Daoy (cell line): Measurements from ENCODE around the gene KRT78. TPM values are rescaled to one million over a fixed set of nuclear protein-coding genes. Genes with fewer than 3 reads are reported as not detected.
A peak's percentile ranks its signal among the peaks of the same experiment; 100 is the strongest.

ENCODE experiments used
- DNase-seq: peaks from one replicate; pipeline ENCODE4 v3.0.0-alpha.2; 2015; ENCODE audit warnings: low read depth
- total RNA-seq: library from RNA; depleted of rRNA; stranded (reverse); fragments of >200 nt; shearing (Covaris generic); gene quantifications from 2 replicates; pipeline ENCODE4 v1.2.3, GENCODE V29; 2014

Gene KRT78
- total RNA-seq, 1 experiment from 2014 or later, result not detected

DNA sequence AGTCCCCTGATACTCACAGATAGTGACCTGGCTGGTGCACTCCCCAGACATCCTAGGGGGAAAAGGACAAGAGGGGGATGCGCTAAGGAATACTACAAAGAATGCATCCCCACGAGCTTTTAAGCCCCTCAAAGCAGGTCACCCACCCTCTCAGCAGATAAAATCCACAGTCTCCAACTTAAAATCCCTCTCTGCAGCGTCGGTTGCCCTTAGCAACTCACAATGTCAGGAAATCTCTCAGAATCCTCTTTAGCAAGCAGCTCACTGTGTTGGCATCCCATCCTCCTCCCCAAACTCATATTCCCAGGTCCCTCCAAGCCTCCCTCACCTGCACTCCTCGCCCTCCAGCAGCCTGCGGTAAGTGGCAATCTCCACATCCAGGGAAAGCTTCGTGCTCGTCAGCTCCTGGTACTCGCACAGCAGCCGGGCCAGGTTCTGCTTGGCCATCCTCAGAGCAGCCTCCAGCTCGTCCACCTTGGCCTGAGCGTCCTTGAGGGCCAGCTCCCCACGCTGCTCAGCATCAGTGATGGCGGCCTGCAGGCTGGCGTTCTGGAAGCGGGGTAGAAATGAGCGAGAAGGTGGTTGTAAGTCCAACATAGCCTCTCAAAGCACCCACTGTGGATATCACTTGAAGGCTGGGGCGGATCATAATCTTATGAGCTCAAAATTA is 9.2 kb downstream of the KRT78 start:
- DNase-seq, result no peak

DNA sequence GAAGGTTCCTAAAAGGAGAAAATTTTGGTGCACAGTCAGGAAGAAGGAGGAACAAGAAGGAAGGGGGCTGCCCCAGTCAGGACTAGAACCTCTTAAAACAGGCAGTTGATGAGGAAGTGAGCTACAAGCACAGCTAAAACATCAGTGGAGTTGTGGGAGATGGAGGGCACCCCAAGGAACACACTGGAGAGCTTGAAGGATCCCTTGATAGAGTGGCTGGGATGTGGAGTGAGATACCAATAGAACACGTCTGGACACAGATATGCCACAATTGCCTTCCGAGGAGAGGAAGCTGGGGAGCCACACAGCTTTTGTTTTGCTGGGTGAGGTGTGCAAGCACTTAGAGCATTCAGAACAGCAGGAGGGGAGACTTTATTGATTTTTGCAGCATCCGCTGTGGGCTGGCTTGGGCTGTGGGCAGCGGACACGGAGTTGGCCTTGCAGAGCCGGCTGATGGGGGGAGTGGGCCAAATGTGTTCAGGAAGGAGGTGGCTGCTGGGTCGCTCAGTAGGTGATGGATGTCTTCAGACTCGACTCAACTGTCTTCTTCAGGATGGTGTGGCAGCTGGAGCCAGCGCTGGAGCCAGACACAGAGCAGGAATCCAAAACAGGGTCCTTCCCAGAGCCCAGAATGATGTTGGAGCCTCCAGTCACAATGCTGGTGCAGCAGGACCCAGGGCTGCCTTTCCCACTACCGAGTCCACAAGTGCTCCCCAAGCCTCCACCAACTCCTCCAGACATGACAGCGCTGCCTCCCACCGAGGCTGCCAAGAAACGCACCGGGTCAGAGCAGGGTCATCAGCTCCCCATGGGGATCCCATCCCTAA is 10.0 kb downstream of the KRT78 start:
- no peak for DNase-seq

DNA sequence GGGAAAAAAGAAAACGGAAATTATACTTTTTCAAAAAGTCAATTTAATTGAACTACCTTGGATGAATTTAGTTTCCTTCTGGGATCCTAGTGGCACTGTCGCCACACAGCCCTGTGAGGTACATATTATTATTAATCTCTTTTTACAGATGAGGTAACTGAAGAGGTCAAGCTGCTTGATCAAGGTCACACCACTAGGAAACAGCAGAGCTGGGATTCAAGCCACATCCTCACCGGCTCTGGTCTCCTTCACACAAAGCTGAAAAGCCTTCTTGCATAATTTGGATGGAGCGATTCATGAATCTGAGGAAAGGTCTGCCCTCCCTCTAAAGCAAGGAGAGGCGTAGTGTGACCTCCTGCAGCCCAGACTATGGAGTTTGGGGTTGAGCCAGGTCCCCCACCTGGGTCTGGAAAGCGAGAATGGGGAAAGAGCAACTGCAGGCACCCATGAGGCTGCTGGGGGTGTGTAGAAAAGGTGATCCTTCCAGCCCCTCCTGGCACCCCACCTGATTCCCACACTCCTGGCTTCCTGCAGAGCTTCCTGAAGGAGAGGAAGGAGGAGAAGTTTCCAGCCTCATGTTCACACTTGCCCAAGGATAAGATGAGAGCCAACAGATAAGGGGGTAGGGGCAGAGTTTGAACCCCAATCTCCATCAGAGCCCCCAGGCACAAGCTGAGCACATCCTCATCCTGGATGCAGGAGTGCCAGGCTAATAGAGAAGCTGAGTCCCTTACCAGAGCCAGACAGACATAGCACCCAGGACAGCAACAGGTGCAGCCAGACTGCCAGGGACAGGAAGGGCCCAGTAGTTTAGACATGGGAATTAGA is 10.8 kb downstream of the KRT78 start:
- DNase-seq, result peak; percentile 51

DNA sequence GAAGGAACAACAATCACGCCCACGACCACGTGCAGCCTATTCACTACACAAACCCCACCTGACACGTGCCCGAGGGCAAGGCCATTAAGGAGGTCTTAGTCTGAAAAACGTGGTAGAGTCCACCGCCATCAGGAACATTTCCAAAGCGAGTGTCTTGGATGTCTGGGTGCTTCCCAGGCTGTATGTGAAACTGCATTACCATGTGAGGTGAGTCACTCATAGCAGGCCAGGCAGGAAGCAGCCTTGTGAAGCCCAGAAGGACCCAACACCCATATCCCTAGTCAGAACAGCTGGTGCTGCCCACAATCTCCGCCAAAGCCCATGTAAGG is 11.4 kb downstream of the KRT78 start:
- peak; percentile 96 for DNase-seq

DNA sequence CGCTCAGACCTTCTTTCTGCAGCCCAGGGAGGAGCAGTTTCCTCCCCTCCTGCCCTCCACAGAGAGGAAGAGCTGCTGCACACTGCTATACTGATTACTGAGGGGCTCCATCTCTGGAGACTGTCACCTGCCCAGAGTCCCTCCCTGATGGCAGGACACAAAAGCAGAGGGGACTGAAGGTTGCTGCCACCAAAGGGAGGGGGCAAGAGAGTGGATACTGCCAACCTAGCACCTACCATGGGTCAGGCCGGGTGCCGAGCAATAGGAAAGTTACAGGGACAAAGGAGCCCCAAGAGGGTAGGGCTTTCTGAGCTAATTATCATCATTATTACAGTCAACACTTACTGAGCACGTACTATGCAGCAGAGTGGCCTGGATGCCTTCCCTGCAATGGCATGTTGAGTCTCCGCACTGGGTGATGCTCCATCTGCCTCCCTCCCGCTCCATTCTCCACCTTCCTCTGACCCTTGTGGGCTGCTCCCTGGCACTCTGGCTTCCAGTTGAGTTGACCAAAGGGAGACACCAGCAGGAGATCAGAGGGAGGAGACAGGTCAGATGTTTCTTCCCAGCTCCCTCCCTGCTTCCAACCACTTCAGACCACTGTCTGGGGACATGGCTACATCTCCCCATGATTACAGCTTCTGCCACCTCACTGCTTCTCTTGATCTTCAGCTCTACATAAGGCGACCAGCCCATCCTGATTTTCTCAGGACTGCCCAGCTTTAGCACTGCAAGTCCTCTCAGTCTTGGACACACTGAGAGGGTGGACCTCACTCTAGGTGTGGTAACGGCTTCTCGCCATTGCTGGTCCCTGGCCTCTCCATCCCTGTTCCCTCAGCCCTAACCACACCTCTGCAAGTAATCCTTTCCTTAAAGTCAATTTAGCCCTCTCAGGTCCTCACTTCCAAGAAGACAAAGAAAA is 12.0 kb downstream of the KRT78 start:
- DNase-seq, result peak; percentile 53

DNA sequence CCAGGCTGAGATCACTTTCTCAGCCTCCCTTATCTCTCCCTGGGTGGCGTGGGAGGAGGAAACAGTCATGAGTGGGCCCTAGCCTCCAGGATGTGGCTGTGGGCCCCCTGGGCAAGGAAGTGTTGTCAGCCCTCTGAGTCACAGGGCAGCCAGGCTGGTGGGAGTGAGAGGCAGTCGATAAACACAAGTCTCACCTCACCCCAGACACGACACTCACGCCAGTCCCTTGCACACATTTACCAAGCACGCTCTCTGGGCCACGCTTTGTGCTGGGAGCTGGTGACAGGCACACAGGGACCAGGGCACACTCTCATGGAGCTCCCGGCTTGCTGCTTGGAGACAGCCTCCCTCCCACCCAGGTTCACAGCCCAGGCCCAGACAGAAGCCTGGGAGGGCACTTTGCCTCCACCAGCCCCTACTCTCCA is 12.7 kb downstream of the KRT78 start:
- DNase-seq, result peak; percentile 97

DNA sequence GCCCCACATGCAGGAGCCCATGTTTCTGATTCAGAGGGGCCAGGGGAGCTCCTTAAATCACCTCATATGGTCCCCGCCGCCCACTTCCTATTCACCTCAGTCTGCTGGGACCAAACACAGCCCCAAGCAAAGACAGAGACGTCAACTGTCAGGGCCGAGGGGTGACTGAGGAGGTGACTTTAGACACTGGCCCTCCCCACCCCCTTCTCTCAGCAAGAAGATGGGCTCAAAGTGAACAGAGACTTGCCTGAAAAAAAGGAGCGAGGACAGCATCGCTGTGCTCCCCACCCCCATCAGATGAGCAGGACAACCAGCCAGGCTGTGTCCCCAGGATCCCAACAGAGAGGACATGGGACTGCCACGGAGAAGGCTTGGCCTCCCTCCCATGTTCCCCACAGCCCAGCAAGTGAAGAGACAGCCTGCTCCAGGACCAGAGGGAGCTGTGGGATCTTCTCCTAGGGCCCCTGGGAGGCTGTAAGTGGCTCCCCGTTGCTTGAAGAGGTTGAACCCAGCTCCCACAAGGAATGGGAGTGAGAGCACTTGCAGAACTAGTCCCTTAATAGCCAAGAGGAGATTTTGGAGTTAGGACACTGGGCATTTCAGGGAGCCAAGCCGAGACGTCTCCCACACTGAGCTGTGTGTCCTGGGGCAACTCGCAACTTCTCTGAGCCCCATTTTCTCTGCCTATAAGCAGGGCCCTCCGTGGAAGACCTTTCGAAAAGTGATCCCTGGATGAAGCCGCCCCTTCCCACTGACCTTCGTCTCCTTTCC is 13.3 kb downstream of the KRT78 start:
- DNase-seq, result peak; percentile 34

DNA sequence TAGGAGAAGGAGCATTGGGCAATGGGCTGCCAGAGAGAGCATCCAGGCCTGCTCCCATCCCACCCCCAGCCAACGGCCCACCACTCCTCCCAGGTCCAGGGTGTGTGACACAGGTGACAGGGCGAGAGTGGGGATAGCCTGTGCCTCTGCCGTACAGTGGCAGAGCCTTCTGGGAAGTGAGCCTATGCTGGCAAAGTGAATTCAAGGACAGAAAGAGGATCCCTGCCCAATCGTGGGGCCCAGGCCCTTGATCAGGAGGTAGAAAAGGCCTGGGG is 14.1 kb downstream of the KRT78 start:
- no peak for DNase-seq

DNA sequence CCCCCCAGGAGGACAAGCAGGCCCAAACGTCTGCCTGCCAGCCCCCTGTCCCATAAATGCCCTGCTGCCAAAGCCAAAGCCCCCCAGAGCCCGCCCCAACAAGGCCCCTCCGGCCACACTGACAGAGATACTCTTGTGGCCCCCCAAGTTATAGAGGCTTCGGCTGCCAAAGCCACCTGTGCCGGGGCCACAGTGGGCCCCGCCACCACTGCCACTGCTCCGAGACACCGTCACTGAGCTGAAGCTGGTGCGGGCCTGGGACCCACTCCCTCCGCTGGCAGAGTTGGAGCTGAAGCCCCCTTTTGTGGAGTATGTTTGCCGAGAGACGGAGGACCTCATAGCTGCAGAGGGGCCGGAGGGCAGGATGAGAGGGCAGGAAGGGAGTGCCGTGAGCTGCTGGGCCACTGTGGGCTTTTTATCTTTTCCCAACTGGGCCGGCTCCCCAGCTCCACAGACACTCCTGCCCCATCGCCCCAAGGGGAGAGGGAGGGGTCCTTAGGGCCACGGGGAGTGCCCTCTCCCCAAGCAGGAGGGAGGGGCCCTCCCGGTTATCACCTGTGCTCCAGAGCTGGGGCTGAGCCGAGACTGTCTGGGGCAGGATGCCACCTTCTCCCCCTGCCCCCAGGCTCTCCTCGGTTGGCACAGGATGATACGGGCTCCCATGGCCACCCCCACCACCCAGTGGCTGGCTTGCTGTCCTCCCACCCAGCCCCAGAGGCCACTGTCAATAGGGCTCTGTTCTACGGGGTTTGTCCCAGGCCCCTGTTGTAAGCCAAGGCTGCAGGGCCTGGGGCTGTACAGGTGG is 14.7 kb downstream of the KRT78 start, which contains the start of gene KRT79:
TSS of gene KRT79 (minus strand) at position 390 of the 805 bp plus-strand sequence. CDS start at position 339, 51 bp downstream.
- DNase-seq, result no peak

DNA sequence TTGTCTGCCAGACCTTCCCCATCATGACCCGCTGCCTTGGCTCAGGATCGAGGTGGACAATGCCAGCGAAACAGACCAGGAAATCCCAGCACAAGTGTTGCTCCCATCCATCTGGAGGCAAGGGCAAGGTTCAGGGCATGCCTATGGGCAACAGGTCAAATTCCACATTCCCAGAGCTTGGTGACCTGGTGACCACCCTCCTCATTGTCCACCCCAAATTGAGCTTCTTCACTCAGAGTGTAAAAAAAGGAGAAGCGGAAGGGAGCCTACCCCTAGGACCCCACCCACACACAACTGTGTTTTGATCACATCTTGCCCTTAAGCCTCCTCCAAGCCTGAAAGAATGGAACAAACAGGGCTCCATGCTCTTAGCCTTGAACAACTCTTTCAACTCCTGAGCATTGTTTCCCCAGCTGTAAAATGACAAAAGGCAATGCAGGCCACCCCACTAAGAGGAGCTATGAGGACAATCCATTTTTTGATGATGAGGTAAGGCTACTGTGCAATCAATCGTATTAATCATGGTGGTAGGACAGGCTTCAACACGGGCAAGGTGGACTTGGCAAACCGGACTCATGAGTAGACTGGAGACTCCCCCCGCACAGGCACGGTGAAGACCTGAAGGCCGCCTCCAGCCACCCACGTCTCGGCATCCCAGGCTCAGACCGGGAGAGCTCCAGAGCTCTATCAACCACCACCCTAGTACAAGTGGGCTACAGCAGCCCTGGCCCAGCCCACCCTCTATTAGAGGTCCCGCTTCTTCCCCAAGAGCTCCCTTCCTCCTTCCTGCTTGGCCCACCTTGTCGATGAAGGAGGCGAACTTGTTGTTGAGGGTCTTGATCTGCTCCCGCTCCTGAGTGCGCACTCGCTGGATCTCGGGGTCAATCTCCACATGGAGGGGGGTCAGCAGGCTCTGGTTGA is 15.5 kb downstream of the KRT78 start:
- no peak for DNase-seq

DNA sequence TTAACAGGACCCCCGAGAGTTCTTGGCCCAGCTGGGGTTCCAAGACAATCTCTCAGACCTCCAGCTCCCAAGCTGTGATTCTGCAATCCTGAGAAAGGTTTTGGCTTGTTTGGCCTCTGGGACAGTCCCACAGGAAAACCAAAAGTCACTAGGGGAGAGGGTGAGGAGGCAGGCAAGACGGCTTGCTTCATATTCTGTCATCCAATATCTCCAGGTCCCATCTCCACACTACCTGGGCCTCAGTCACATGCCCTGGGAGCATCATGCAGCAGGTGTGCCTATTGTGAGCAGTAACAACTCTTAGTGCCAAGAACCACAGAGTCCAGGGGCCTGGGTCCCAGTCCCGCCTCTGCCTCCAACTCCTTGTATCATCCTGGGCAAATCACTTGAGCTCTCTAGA is 16.3 kb downstream of the KRT78 start:
- DNase-seq, result no peak

DNA sequence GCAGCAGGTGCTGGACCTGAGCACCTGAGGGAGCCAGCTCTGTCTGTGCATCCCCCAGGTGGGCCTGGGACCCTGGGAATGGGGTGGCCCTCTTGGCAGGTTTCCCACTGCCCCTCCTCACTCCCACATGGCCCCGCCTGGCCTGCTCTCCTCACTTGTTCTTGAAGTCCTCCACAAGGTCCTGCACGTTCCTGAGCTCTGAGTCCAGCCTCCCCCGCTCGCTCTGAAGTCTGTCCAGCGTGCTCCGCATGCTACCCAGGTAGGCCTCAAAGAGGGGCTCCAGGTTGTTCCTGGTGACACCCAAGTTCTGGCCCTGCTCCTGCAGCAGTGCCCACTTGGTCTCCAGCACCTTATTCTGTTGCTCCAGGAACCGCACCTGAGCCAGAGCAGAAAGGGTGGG is 17.5 kb downstream of the KRT78 start:
- DNase-seq, result no peak

DNA sequence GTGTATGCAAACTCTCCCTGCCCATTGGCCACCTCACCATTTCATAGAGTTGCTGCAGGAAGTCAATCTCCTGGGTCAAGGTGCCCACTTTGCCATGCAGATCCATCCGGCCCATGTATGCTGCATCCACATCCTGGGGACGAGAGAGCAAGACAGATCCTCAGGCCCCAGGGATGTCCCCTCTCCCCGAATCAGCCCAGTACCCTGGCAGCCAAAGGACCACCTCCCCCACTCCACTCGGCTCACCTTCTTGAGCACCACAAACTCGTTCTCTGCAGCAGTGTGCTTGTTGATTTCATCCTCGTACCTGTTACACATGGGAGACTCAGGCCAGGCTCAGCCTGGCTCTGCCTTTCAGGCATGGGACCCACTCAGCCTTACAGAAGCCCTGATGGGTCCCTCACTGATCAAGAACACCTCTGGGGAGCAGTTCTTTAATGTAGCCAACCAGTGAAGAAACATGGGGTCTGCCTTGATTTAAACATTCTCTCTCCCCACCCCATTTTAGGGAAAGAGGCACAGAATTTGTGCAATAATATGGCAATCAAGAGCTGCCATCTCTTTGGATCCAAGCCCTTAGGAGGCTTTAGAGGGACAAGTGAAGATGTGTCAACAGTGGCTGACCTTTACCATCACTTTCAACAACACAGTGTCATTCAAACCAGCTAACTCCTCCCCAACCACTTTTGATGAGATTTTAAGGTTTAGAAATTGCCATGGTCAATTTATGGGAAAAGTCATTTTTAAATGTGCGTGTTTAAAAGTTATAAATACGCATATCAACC is 18.6 kb downstream of the KRT78 start:
- DNase-seq, result no peak

DNA sequence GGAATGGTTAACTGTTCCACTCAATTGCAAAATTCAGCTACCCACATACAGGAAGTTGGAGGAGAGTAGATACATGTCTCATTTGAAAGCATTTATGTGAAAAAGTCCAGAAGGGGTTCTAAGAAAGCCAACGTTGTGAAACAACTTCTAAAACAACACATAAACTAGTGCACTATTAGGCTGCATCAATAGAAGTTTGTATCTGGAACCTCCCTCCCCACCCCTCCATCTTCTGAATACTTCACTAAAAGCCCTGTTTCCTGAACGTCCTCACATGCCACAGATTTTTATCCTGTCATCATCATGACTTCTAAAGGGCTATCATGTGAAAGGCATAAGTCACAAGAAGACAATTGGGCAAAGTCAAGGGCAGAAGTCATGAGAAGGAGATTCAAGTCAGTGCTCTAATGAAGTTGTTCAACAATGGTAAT is 20.2 kb downstream of the KRT78 start:
- DNase-seq, result no peak

DNA sequence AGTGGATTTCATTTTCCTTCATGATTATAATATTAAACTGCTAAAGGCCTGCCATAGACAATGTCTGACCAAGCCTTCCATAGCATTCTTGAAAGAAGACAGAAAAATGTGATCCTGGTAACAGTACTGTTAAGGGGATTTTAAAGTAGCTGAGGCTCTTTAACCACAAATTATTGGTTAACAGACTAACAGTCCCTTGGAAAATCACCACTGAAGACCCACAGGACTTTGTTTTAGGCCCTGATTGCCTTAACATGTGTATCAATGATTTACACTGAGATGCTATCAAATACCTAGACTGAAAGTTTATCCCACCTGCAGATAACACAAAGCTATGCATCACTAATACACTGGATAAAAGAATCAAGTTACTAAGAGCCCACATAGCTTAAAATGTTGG is 20.6 kb downstream of the KRT78 start:
- DNase-seq, result no peak

DNA sequence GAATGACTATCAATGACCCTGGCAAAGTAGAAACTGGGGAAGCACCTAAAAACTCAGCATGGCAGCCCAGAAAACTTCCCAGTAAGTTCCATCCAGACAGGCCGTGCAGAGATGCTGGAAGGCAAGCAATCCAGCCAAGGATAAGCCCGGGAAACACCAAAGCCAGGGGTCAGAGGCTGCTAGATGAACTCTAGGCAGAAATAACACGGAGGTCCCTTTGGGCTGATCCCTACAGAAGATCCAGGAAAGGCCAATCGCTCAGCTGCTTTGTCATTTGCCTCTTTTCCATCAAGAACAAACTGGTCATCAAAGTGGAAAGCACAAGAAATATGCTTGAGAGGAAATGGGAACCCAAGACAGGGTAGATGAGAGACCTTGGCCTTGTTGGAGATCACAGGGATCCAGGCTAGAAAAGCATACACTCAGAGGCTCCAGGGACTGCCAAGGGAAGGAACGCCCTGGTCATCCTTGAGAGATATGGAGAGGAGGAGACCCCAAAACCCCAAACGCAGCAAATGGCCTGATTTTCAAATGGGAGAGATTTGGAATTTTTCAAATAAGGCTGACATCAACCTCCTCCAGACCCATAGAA is 21.2 kb downstream of the KRT78 start:
- no peak for DNase-seq
